Bronchial epithelial cell (primary cell): Measurements from ENCODE around the gene BCL11B. TPM values are rescaled to one million over a fixed set of nuclear protein-coding genes. Genes with fewer than 3 reads are reported as not detected.

Source experiments
- DNase-seq: peaks from one replicate; pipeline ENCODE4 v3.0.0-alpha.2; 2010; ENCODE audit warnings: low read depth
- FAIRE-seq: peaks from 2 replicates; lab custom pipeline; 2011; peaks lifted over from hg19 to GRCh38; lab: Jason Lieb, UNC
- H3K27me3 ChIP-seq: 2 replicates; pipeline ENCODE4 v1.5.1; 2011; ENCODE audit warnings: low read length; ENCODE audit not compliant: control insufficient read depth, insufficient read depth
- H3K36me3 ChIP-seq: 2 replicates; pipeline ENCODE4 v1.5.1; 2011; ENCODE audit warnings: low read length; ENCODE audit not compliant: control insufficient read depth, insufficient read depth
- H3K4me3 ChIP-seq: 2 replicates; pipeline ENCODE4 v1.5.1; 2011; ENCODE audit warnings: mild to moderate bottlenecking, low read depth, low read length, control low read depth
- total RNA-seq: library from RNA; depleted of rRNA; stranded (reverse); fragments of >200 nt; gene quantifications from 2 replicates; pipeline ENCODE4 v1.2.1, GENCODE V29; 2014
- TF ChIP-seq, protein P1 (sequence below): IDR thresholded peaks from 2 replicates; pipeline ENCODE4 v1.5.1; 2011; ENCODE audit warnings: mild to moderate bottlenecking, moderate library complexity, low read length, control low read depth, inconsistent platforms; ENCODE audit not compliant: insufficient read depth, severe bottlenecking

BCL11B gene
- total RNA-seq, 1 donor from 2014 or later, result 5.3 TPM

DNA sequence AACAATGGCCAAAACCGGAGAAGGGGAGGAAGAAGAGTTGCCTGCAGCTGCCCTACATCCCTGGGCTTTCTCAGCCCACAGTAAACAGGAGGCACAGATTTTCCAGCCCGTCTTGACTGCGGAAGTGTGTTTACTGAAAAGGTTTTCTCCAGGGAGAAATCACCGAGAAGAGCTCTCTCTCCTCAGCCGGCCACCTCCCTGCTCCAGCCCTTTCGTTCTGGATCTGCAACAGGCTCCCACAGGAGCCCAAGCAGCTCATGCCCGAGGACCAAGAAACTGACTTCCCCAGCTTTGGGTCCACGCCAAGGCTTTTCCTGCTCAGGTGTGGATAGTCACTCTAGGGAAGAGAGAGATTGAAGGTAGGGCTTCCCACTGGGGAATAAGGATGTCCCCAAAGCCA is 61.7 kb downstream of the BCL11B start:
- Histone ChIP-seq H3K36me3 (peaks cover 2% of the 10 kb centered on the region), H3K27me3 (no peaks in the 10 kb centered on the region), H3K4me3 (no peak overlapping the region)
- FAIRE-seq, result no peak
- DNase-seq, result no peak
- TF ChIP-seq, protein P1, sequence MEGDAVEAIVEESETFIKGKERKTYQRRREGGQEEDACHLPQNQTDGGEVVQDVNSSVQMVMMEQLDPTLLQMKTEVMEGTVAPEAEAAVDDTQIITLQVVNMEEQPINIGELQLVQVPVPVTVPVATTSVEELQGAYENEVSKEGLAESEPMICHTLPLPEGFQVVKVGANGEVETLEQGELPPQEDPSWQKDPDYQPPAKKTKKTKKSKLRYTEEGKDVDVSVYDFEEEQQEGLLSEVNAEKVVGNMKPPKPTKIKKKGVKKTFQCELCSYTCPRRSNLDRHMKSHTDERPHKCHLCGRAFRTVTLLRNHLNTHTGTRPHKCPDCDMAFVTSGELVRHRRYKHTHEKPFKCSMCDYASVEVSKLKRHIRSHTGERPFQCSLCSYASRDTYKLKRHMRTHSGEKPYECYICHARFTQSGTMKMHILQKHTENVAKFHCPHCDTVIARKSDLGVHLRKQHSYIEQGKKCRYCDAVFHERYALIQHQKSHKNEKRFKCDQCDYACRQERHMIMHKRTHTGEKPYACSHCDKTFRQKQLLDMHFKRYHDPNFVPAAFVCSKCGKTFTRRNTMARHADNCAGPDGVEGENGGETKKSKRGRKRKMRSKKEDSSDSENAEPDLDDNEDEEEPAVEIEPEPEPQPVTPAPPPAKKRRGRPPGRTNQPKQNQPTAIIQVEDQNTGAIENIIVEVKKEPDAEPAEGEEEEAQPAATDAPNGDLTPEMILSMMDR, result no peak

DNA sequence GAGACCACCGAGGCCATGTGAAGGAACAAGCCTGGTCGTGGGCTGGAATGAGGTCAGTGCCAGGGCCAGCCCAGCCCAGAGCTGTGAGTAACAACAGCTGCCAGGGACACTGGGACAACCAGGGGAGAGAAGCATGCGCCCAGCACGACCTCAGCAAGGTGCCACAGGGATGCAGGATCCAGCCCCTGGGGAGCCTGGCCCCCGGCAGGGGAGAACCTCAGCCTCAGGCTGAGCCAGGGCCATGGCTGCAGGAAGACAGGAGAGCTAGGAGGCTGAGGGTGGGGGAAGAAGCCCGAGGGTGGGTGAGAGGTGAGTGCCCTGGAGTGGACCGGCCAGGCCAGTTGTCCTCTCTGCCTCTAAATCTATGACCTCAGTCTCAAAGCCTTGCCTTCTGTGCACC is 62.6 kb downstream of the BCL11B start:
- H3K27me3 ChIP-seq, result no peaks in the 10 kb centered on the region
- peaks cover 2% of the 10 kb centered on the region for H3K36me3 ChIP-seq
- DNase-seq, result no peak
- H3K4me3 ChIP-seq, result no peak overlapping the region
- TF ChIP-seq, protein P1, result no peak
- FAIRE-seq, result no peak

DNA sequence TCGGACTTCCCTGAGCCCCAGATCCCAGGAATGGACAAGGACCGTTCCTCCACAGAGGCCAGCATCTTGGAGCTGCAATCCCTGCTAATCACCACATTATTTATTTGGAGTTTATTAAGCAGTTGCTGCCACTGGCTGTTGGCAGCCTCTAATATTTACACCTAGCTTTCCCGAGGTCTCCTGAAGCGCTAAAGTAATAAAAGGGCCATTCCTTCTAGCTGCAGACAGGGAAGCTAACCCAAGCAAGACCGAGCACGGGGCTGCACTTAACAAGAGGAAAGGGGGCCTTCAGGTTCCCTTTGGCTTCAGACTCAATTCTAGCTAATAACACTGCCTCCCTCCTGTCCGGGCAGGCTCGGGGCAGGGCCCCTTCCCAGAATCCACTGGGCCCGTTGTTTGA is 63.7 kb downstream of the BCL11B start:
- DNase-seq (no peak), FAIRE-seq (no peak)
- Histone ChIP-seq H3K4me3 (no peak overlapping the region), H3K36me3 (peaks cover 2% of the 10 kb centered on the region), H3K27me3 (no peaks in the 10 kb centered on the region)
- TF ChIP-seq, protein P1, result no peak

DNA sequence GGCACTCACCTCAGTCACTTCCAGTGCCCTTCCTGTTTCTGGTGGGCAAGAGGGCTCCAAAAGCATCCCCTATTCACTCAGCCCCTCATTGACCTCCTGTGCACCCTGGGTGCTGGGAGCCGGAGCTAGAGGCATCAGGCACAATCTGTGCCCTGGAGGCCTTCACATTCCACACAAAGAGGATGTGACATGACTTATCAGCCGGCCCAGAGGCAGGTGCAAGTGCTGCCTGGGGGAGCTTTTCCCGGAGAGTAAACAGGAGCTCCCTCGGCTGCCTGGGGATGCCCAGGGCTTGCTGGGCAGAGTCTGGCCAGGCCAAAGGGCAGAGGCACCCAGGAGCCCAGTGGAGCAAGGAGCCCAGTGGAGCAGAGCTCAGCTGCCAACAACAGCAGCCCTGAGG is 64.5 kb downstream of the BCL11B start:
- no peak for DNase-seq
- TF ChIP-seq, protein P1, result no peak
- no peak overlapping the region for H3K4me3 ChIP-seq
- H3K36me3 ChIP-seq, result no peaks in the 10 kb centered on the region
- H3K27me3 ChIP-seq, result no peaks in the 10 kb centered on the region
- FAIRE-seq, result no peak

DNA sequence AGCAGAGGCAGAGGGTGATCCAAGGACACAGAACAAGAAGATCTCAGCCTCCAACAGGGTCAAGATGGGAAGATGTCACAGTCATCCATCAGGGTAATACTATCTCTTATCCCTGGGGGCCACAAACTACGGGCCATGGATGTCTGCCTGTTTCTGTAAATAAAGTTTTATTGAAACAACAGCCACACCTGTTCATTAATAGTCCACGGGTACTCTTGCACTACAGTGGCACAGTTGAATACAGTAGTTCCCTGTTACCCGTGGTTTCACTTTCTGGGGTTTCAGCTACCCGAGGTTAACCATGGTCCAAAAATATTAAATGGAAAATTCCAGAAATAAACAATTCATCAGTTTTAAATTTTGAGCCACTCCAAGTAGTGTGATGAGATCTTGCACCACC is 65.9 kb downstream of the BCL11B start:
- H3K27me3 ChIP-seq, result no peaks in the 10 kb centered on the region
- no peak overlapping the region for H3K4me3 ChIP-seq
- FAIRE-seq (no peak), DNase-seq (no peak)
- TF ChIP-seq, protein P1, result no peak
- H3K36me3 ChIP-seq, result no peaks in the 10 kb centered on the region

DNA sequence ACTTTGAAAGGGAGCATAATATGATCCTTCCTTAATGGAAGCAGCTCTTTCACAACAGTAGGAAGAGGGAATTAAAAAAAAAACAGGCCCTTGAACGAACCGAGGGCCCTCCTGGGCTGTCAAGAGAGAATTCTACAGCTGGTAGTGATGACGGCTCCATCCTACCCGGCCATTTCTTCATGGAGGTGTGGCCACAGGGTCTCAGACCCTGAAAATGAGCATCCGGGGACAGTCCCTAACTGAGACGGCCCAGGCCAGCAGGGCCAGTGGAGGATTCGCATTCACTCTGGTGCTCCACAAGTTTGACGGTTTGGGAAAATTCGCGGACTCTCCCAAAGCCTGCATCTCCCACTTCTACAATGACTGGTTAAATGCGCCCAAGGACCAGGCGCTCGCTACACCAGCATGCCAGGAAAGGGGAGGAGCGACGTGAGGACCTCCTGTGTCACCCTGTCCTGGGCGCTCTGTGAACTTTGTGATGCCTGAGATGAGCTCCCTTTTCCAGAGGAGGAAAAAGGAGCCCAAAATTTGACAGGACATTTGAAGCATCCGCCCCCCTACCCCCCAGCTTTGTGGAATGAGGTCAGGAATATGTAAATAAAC is 66.8 kb downstream of the BCL11B start:
- Histone ChIP-seq H3K36me3 (no peaks in the 10 kb centered on the region), H3K27me3 (no peaks in the 10 kb centered on the region), H3K4me3 (no peak overlapping the region)
- TF ChIP-seq, protein P1, result no peak
- DNase-seq (no peak), FAIRE-seq (no peak)
